Measurements from ENCODE around the gene TKTL1. TPM values are rescaled to one million over a fixed set of nuclear protein-coding genes. Genes with fewer than 3 reads are reported as not detected.
A peak's percentile ranks its signal among the peaks of the same experiment; 100 is the strongest.

Gene TKTL1
- polyA plus RNA-seq, 1 donor (not counting 4 experiments of a cell fraction or from before 2014, with no cell fraction given): not detected

GRCh38 chrX:154371789-154372300 is 76.2 kb downstream of the TKTL1 start:
- dilution Hi-C loops (cut with MboI; ENCODE audit: extremely low pct_ligation_motif_present, low sequenced_read_pairs): no loop called here
- TF ChIP-seq EZH2 (IDR thresholded peaks at IDR 0.05; ENCODE audit: low read length) (no peak), CTCF (optimal IDR thresholded peaks at IDR 0.05 in 1 of 3, IDR thresholded peaks at IDR 0.05 in 1 of 3, conservative IDR thresholded peaks at IDR 0.05 in 1 of 3; ENCODE audit: extremely low read depth in 1 of 3, insufficient read depth in 2 of 3, low read length in 3 of 3) (no peak)
- FAIRE-seq (no peak), DNase-seq (ENCODE audit: low read depth, low spot score) (no peak)
- H3K79me2 ChIP-seq (ENCODE audit: control insufficient read depth, insufficient read depth, low read length): peaks cover 35% of the 10 kb centered on the region
- H3K27me3 ChIP-seq (ENCODE audit: control insufficient read depth, extremely low read depth, insufficient read depth, low read length): no peaks in the 10 kb centered on the region
- H3K36me3 ChIP-seq (ENCODE audit: control insufficient read depth in 2 of 2, extremely low read depth in 1 of 2, insufficient read depth in 2 of 2, low read length in 2 of 2): peaks cover 5 to 6% of the 10 kb centered on the region in 2 experiments
- H3K27ac ChIP-seq (ENCODE audit: control insufficient read depth, insufficient read depth, low read length): peak overlapping the region; percentile 20
- H3K4me2 ChIP-seq (ENCODE audit: control insufficient read depth, extremely low read depth, insufficient read depth, low read depth, low read length): peak overlapping the region; percentile 62
- H3K9ac ChIP-seq (ENCODE audit: control insufficient read depth, extremely low read depth, insufficient read depth, low read length): peak overlapping the region; percentile 44
- peaks cover under 1% of the 10 kb centered on the region for H4K20me1 ChIP-seq (ENCODE audit: control insufficient read depth, extremely low read depth, insufficient read depth, low read length)
- H2AFZ ChIP-seq (ENCODE audit: control insufficient read depth, low read length): no peak overlapping the region
- H3K4me1 ChIP-seq (ENCODE audit: control insufficient read depth, extremely low read depth, insufficient read depth, low read length): peaks cover 40% of the 10 kb centered on the region
- H3K9me1 ChIP-seq (ENCODE audit: control insufficient read depth, extremely low read depth, insufficient read depth, low read length): no peaks in the 10 kb centered on the region
- H3K4me3 ChIP-seq (ENCODE audit: control insufficient read depth in 2 of 3, extremely low read depth in 1 of 3, insufficient read depth in 2 of 3, low read depth in 1 of 3, low read length in 3 of 3): peak overlapping the region; percentile 45 to 68 (median 57)
- peaks cover 2% of the 10 kb centered on the region for H3K9me3 ChIP-seq (ENCODE audit: control insufficient read depth, low read depth, low read length)

- Histone ChIP-seq H4K20me1 (ENCODE audit: control insufficient read depth, extremely low read depth, insufficient read depth, low read length) (no peaks in the 10 kb centered on the region), H3K9me1 (ENCODE audit: control insufficient read depth, extremely low read depth, insufficient read depth, low read length) (no peaks in the 10 kb centered on the region), H3K4me1 (ENCODE audit: control insufficient read depth, extremely low read depth, insufficient read depth, low read length) (peaks cover 33% of the 10 kb centered on the region), H3K4me3 (ENCODE audit: control insufficient read depth in 2 of 3, extremely low read depth in 1 of 3, insufficient read depth in 2 of 3, low read depth in 1 of 3, low read length in 3 of 3) (no peak overlapping the region), H3K36me3 (ENCODE audit: control insufficient read depth in 2 of 2, extremely low read depth in 1 of 2, insufficient read depth in 2 of 2, low read length in 2 of 2) (peaks cover 2 to 5% of the 10 kb centered on the region in 2 experiments), H3K9me3 (ENCODE audit: control insufficient read depth, low read depth, low read length) (peaks cover 2% of the 10 kb centered on the region), H3K27me3 (ENCODE audit: control insufficient read depth, extremely low read depth, insufficient read depth, low read length) (no peaks in the 10 kb centered on the region), H3K79me2 (ENCODE audit: control insufficient read depth, insufficient read depth, low read length) (peaks cover 27% of the 10 kb centered on the region), H3K9ac (ENCODE audit: control insufficient read depth, extremely low read depth, insufficient read depth, low read length) (no peak overlapping the region), H2AFZ (ENCODE audit: control insufficient read depth, low read length) (no peak overlapping the region), H3K27ac (ENCODE audit: control insufficient read depth, insufficient read depth, low read length) (no peak overlapping the region), H3K4me2 (ENCODE audit: control insufficient read depth, extremely low read depth, insufficient read depth, low read depth, low read length) (peak overlapping the region; percentile 62)
- no peak for TF ChIP-seq EZH2 (IDR thresholded peaks at IDR 0.05; ENCODE audit: low read length)
- TF ChIP-seq CTCF (optimal IDR thresholded peaks at IDR 0.05 in 1 of 3, IDR thresholded peaks at IDR 0.05 in 1 of 3, conservative IDR thresholded peaks at IDR 0.05 in 1 of 3; ENCODE audit: extremely low read depth in 1 of 3, insufficient read depth in 2 of 3, low read length in 3 of 3): no peak
- dilution Hi-C loops (cut with MboI; ENCODE audit: extremely low pct_ligation_motif_present, low sequenced_read_pairs): no loop called here
- FAIRE-seq (no peak), DNase-seq (ENCODE audit: low read depth, low spot score) (no peak)
Observed at GRCh38 chrX:154372612-154373022, 77.0 kb downstream of the TKTL1 start.
